ENCODE measurements around the gene NUP93. TPM values are rescaled to one million over a fixed set of nuclear protein-coding genes. Genes with fewer than 3 reads are reported as not detected.
A peak's percentile ranks its signal among the peaks of the same experiment; 100 is the strongest.

The NUP93 gene
- polyA plus RNA-seq, 4 donors, result 14.1 to 32.1 (median 22.3) TPM

DNA sequence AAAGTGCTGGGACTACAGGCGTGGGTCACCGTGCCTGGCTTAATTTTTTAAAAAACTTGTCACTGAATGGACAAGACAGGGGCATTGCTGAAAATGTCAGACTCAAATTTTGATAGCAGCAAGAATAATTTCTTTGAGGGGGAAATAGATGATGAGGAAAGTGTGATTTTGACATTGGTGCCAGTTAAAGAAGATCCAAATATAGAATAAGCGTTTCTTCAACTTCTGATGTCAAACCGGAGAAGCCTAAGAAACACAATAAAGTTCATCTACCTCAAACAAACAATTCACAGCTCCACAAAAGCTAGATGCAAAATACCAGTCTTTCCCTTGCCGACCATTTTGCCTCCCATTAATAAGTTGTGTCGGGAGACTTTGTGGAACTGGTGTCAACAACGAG, 43.2 kb upstream of the NUP93 start:
- Histone ChIP-seq H3K9me3 (ENCODE audit: control insufficient read depth in 2 of 2, insufficient read depth in 1 of 2, low read depth in 1 of 2, low read length in 1 of 2) (peaks cover 0 to 12% of the 10 kb centered on the region in 2 donors), H3K27me3 (ENCODE audit: control insufficient read depth in 3 of 3, insufficient read depth in 3 of 3, low read length in 3 of 3) (no peaks in the 10 kb centered on the region), H3K4me1 (ENCODE audit: control insufficient read depth in 3 of 3, insufficient read depth in 2 of 3, low read depth in 1 of 3, low read length in 2 of 3) (peaks cover 0 to 13% (median 4%) of the 10 kb centered on the region in 3 donors), H3K36me3 (ENCODE audit: control insufficient read depth in 3 of 3, insufficient read depth in 2 of 3, low read depth in 1 of 3, low read length in 3 of 3) (peaks cover 0 to 11% (median 0%) of the 10 kb centered on the region in 3 donors), H3K4me3 (ENCODE audit: low read depth in 1 of 3, low read length in 3 of 3) (no peak overlapping the region), H3K27ac (ENCODE audit: low read depth in 1 of 3, low read length in 2 of 3) (no peak overlapping the region)
- no peak for FAIRE-seq
- WGBS, 3 donors, result 96 to 98% (median 97%) methylated on average over 7 of the region's 7 CpGs
- no peak for DNase-seq

DNA sequence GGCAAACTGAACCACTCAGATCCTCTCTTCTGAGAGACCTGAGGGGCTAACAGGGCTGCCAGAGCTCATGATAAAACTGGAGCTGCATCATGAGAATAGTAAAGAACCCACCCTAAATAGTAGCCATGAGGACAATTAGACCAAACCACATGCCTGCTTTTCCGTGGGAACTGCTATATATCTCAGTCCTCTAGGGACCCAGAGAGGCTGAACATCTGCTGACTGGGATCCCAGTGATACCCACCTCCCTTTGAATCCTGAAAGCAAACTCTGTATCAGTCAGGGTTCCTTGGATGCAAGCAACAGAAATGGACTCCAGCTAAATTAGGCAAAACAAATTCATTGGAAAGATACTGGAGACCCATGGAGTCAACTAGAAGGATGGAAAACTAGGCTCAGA, 41.2 kb upstream of the NUP93 start:
- WGBS, 3 donors, result 58 to 65% (median 62%) methylated on average over 1 of the region's 1 CpG
- no peak for FAIRE-seq
- H3K4me3 ChIP-seq (ENCODE audit: low read depth in 1 of 3, low read length in 3 of 3), result no peak overlapping the region
- peaks cover 0 to 6% (median 0%) of the 10 kb centered on the region in 3 donors for H3K36me3 ChIP-seq (ENCODE audit: control insufficient read depth in 3 of 3, insufficient read depth in 2 of 3, low read depth in 1 of 3, low read length in 3 of 3)
- H3K4me1 ChIP-seq (ENCODE audit: control insufficient read depth in 3 of 3, insufficient read depth in 2 of 3, low read depth in 1 of 3, low read length in 2 of 3), result peaks cover 0 to 10% (median 0%) of the 10 kb centered on the region in 3 donors
- H3K27ac ChIP-seq (ENCODE audit: low read depth in 1 of 3, low read length in 2 of 3), result no peak overlapping the region
- no peak for DNase-seq
- H3K9me3 ChIP-seq (ENCODE audit: control insufficient read depth in 2 of 2, insufficient read depth in 1 of 2, low read depth in 1 of 2, low read length in 1 of 2), result peaks cover 0 to 12% of the 10 kb centered on the region in 2 donors
- H3K27me3 ChIP-seq (ENCODE audit: control insufficient read depth in 3 of 3, insufficient read depth in 3 of 3, low read length in 3 of 3), result no peaks in the 10 kb centered on the region

DNA sequence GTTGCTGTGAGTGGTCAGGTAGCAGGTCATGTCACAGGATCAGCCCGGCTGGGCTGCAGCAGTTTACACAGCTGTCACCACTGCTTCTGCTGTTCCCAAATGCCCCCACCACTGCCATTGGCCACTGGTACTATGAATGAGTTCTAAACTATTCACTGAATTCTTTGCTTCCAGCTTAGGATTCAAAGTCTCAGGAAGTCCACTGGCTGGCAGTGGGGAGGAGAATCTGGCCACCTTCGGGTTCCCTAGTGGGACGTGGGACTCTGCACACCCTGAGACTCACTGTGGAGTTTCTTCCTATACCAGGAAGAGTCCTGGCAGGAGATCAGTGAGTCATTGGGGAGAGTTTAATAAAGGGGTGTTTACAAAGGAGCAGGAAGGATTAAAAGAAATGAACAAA, 40.8 kb upstream of the NUP93 start:
- H3K4me3 ChIP-seq (ENCODE audit: low read depth in 1 of 3, low read length in 3 of 3), result no peak overlapping the region
- WGBS, 3 donors, result 23 to 59% (median 32%) methylated on average over 3 of the region's 3 CpGs
- H3K27me3 ChIP-seq (ENCODE audit: control insufficient read depth in 3 of 3, insufficient read depth in 3 of 3, low read length in 3 of 3), result no peaks in the 10 kb centered on the region
- H3K4me1 ChIP-seq (ENCODE audit: control insufficient read depth in 3 of 3, insufficient read depth in 2 of 3, low read depth in 1 of 3, low read length in 2 of 3), result peaks cover 0 to 10% (median 0%) of the 10 kb centered on the region in 3 donors
- H3K9me3 ChIP-seq (ENCODE audit: control insufficient read depth in 2 of 2, insufficient read depth in 1 of 2, low read depth in 1 of 2, low read length in 1 of 2), result peaks cover 0 to 12% of the 10 kb centered on the region in 2 donors
- FAIRE-seq (no peak), DNase-seq (peak in 1 of 2 donors; percentile 44)
- H3K27ac ChIP-seq (ENCODE audit: low read depth in 1 of 3, low read length in 2 of 3), result no peak overlapping the region
- H3K36me3 ChIP-seq (ENCODE audit: control insufficient read depth in 3 of 3, insufficient read depth in 2 of 3, low read depth in 1 of 3, low read length in 3 of 3), result peaks cover 0 to 5% (median 0%) of the 10 kb centered on the region in 3 donors

DNA sequence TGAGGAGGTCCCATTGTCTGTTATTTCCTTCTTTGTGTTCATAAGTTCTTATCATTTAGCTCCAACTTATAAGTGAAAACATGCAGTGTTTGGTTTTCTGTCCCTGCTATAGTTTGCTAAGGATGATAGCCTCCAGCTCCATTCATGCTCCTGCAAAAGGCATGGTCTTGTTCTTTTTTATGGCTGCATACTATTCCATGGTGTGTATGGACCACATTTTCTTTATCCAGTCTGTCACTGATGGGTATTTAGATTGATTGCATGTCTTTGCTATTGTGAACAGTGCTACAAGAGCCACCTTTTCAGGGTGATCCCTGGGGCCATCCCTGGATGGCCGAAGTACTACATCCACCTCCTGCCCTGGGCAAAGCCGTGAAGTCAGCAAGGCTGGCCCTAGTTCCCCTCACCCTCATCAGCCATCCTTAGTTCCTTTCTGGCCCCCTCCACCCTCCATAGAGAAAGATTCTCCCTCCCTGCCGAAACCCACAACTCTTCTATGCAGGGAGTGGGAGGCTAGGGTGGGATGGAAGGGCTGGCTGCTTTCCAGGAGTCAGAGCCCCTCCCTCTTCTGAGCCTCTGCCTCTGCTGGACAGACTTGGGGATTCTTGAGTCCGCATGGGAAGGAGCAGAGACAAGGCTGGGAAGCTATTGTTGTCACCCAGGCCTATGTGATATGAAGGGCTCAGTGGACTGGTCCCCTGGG, 39.4 kb upstream of the NUP93 start:
- H3K27me3 ChIP-seq (ENCODE audit: control insufficient read depth in 3 of 3, insufficient read depth in 3 of 3, low read length in 3 of 3), result no peaks in the 10 kb centered on the region
- no peak for DNase-seq
- no peak for FAIRE-seq
- no peak overlapping the region for H3K27ac ChIP-seq (ENCODE audit: low read depth in 1 of 3, low read length in 2 of 3)
- H3K4me3 ChIP-seq (ENCODE audit: low read depth in 1 of 3, low read length in 3 of 3), result no peak overlapping the region
- WGBS, 3 donors, result 68 to 92% (median 85%) methylated on average over 4 of the region's 4 CpGs
- peaks cover 0 to 3% (median 0%) of the 10 kb centered on the region in 3 donors for H3K36me3 ChIP-seq (ENCODE audit: control insufficient read depth in 3 of 3, insufficient read depth in 2 of 3, low read depth in 1 of 3, low read length in 3 of 3)
- H3K4me1 ChIP-seq (ENCODE audit: control insufficient read depth in 3 of 3, insufficient read depth in 2 of 3, low read depth in 1 of 3, low read length in 2 of 3), result peaks cover 0 to 10% (median 0%) of the 10 kb centered on the region in 3 donors
- peaks cover 0 to 12% of the 10 kb centered on the region in 2 donors for H3K9me3 ChIP-seq (ENCODE audit: control insufficient read depth in 2 of 2, insufficient read depth in 1 of 2, low read depth in 1 of 2, low read length in 1 of 2)

DNA sequence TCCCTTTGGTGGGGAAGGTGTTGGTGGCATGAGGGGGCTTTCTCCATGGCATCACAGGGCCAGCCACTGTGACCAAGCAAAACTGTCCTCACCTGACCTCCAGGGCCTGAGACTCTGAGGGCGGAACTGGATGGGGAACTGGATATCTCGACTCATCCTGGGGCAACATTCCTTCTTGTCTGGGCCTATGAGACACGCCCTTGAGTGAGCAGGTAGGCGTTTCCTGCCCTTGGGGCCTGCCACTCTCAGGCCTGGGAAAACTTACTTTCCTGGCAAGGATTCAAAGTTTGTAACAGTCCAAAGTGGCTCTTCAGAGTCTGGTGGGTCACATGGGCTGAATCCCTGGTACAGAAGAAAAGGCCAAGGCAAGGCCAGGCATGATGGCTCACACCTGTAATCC, 38.0 kb upstream of the NUP93 start:
- Histone ChIP-seq H3K4me1 (ENCODE audit: control insufficient read depth in 3 of 3, insufficient read depth in 2 of 3, low read depth in 1 of 3, low read length in 2 of 3) (peaks cover 0 to 10% (median 0%) of the 10 kb centered on the region in 3 donors), H3K9me3 (ENCODE audit: control insufficient read depth in 2 of 2, insufficient read depth in 1 of 2, low read depth in 1 of 2, low read length in 1 of 2) (peaks cover 0 to 11% of the 10 kb centered on the region in 2 donors), H3K36me3 (ENCODE audit: control insufficient read depth in 3 of 3, insufficient read depth in 2 of 3, low read depth in 1 of 3, low read length in 3 of 3) (no peaks in the 10 kb centered on the region), H3K27ac (ENCODE audit: low read depth in 1 of 3, low read length in 2 of 3) (peak overlapping the region in 1 of 3 donors; percentile 17), H3K27me3 (ENCODE audit: control insufficient read depth in 3 of 3, insufficient read depth in 3 of 3, low read length in 3 of 3) (no peaks in the 10 kb centered on the region), H3K4me3 (ENCODE audit: low read depth in 1 of 3, low read length in 3 of 3) (no peak overlapping the region)
- 15 to 52% (median 26%) methylated on average over 4 of the region's 4 CpGs for WGBS, 3 donors
- FAIRE-seq (no peak), DNase-seq (peak; percentile 90 to 94)

DNA sequence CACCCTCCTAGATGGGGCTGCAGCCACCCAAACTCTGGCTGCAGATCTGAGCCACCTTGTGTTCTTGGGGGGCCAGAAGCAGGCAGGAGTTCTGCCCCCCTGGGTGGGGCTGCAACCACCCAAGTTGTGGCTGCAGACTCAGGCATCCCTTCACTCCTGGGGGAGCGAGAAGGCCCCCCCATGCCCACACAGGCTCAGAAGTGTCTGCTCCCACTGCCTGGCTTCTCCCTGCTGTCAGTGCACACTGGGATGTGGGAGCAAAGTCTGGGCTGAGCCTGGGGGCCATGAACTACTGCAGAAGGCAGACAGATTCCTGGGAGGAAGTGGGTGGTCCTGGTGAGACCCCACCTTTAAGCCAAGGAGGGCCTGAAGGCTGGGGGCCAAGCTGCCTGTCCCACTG, 34.7 kb upstream of the NUP93 start:
- Histone ChIP-seq H3K27me3 (ENCODE audit: control insufficient read depth in 3 of 3, insufficient read depth in 3 of 3, low read length in 3 of 3) (no peaks in the 10 kb centered on the region), H3K4me3 (ENCODE audit: low read depth in 1 of 3, low read length in 3 of 3) (no peak overlapping the region), H3K27ac (ENCODE audit: low read depth in 1 of 3, low read length in 2 of 3) (no peak overlapping the region), H3K9me3 (ENCODE audit: control insufficient read depth in 2 of 2, insufficient read depth in 1 of 2, low read depth in 1 of 2, low read length in 1 of 2) (peaks cover 0 to 20% of the 10 kb centered on the region in 2 donors), H3K4me1 (ENCODE audit: control insufficient read depth in 3 of 3, insufficient read depth in 2 of 3, low read depth in 1 of 3, low read length in 2 of 3) (peaks cover 0 to 10% (median 0%) of the 10 kb centered on the region in 3 donors), H3K36me3 (ENCODE audit: control insufficient read depth in 3 of 3, insufficient read depth in 2 of 3, low read depth in 1 of 3, low read length in 3 of 3) (no peaks in the 10 kb centered on the region)
- FAIRE-seq, result no peak
- DNase-seq, result no peak
- 63 to 94% (median 76%) methylated on average over 1 of the region's 1 CpG for WGBS, 3 donors

DNA sequence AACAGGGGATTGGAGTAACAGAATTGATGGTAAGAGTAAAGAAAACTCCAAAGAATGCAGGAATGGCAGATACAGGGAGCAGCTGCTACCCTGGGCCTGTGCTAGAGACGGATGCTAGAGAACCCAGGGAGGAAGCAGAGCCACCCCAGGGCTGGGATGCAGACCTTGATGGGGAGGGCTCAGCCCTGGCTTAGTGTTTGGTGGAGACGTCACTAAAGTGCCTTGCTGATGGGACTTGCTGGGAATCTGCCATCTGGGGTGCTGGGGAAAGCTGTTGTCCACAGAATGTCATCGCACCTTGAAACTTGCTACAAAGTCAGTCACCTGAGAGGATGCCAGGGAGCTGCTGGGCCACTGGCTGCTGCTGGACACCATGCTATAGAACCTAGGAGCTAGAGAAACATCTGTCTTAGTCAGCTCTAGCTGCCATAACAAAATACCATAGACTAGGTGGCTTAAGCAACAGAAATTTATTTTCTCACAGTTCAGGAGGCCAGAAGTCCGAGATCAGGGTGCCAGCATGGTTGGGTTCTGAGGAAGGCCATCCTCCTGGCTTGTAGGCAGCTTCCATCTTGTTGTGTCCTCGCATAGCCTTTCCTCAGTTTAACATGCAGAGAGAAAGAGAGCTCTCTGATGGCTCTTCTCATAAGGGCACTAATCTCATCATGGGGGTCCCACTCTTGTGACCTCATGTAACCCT, 32.3 kb upstream of the NUP93 start:
- Histone ChIP-seq H3K9me3 (ENCODE audit: control insufficient read depth in 2 of 2, insufficient read depth in 1 of 2, low read depth in 1 of 2, low read length in 1 of 2) (peaks cover 0 to 20% of the 10 kb centered on the region in 2 donors), H3K36me3 (ENCODE audit: control insufficient read depth in 3 of 3, insufficient read depth in 2 of 3, low read depth in 1 of 3, low read length in 3 of 3) (no peaks in the 10 kb centered on the region), H3K4me3 (ENCODE audit: low read depth in 1 of 3, low read length in 3 of 3) (no peak overlapping the region), H3K4me1 (ENCODE audit: control insufficient read depth in 3 of 3, insufficient read depth in 2 of 3, low read depth in 1 of 3, low read length in 2 of 3) (no peaks in the 10 kb centered on the region), H3K27ac (ENCODE audit: low read depth in 1 of 3, low read length in 2 of 3) (no peak overlapping the region), H3K27me3 (ENCODE audit: control insufficient read depth in 3 of 3, insufficient read depth in 3 of 3, low read length in 3 of 3) (no peaks in the 10 kb centered on the region)
- whole genome bisulfite sequencing, 3 donors, result 90 to 91% (median 91%) methylated on average over 5 of the region's 5 CpGs
- DNase-seq (no peak), FAIRE-seq (no peak)

DNA sequence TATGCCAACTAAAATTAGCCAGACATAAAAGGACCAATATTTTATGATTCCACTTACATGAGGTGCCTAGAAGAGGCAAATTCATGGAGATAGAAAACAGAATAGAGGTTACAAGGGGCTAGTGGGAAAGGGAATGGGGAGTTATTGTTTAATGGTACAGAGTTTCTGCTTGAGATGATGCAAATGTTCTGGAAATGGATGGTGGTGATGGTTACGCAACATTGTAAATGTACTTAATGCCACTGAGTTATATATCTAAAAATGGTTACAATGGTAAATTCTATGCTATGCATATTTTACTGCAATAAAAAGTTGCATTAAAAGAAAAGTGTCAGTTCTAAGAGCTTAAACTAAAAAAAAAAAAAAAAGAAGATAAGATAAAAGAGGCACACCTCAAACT, 29.7 kb upstream of the NUP93 start:
- no peak for FAIRE-seq

More for the DNA sequence above, 29.7 kb upstream of the NUP93 start:
- H3K9me3 ChIP-seq (ENCODE audit: control insufficient read depth in 2 of 2, insufficient read depth in 1 of 2, low read depth in 1 of 2, low read length in 1 of 2), result peaks cover 0 to 20% of the 10 kb centered on the region in 2 donors
- H3K27ac ChIP-seq (ENCODE audit: low read depth in 1 of 3, low read length in 2 of 3), result no peak overlapping the region
- no peak overlapping the region for H3K4me3 ChIP-seq (ENCODE audit: low read depth in 1 of 3, low read length in 3 of 3)
- no peaks in the 10 kb centered on the region for H3K27me3 ChIP-seq (ENCODE audit: control insufficient read depth in 3 of 3, insufficient read depth in 3 of 3, low read length in 3 of 3)
- 12 to 98% (median 50%) methylated on average over 1 of the region's 1 CpG for WGBS, 3 donors
- DNase-seq, result no peak
- H3K4me1 ChIP-seq (ENCODE audit: control insufficient read depth in 3 of 3, insufficient read depth in 2 of 3, low read depth in 1 of 3, low read length in 2 of 3), result no peaks in the 10 kb centered on the region
- H3K36me3 ChIP-seq (ENCODE audit: control insufficient read depth in 3 of 3, insufficient read depth in 2 of 3, low read depth in 1 of 3, low read length in 3 of 3), result no peaks in the 10 kb centered on the region
